ENCODE data around the gene CAPN8.
A peak's percentile ranks its signal among the peaks of the same experiment; 100 is the strongest.

The CAPN8 gene

GRCh38 chr1:223702735-223703667, 37.5 kb upstream of the CAPN8 start:
- no peak for DNase-seq

- peak; percentile 72 for DNase-seq
Observed at GRCh38 chr1:223700942-223701637, 35.6 kb upstream of the CAPN8 start.

- no peak for DNase-seq
Observed at GRCh38 chr1:223700388-223700918, 35.0 kb upstream of the CAPN8 start.

- no peak for DNase-seq
Observed at GRCh38 chr1:223695941-223696340, 30.4 kb upstream of the CAPN8 start.

GRCh38 chr1:223695014-223695548, 29.6 kb upstream of the CAPN8 start:
- no peak for DNase-seq

GRCh38 chr1:223691121-223691520, 25.6 kb upstream of the CAPN8 start:
- no peak for DNase-seq

GRCh38 chr1:223684488-223684792, 18.9 kb upstream of the CAPN8 start:
- no peak for DNase-seq

- peak; percentile 64 for DNase-seq
Observed at GRCh38 chr1:223683586-223684487, 18.3 kb upstream of the CAPN8 start.

- DNase-seq = no peak
Observed at GRCh38 chr1:223682502-223682901, 17.0 kb upstream of the CAPN8 start.

- no peak for DNase-seq
Observed at GRCh38 chr1:223680188-223680587, 14.7 kb upstream of the CAPN8 start.

GRCh38 chr1:223678841-223679240, 13.3 kb upstream of the CAPN8 start:
- DNase-seq = no peak

GRCh38 chr1:223674119-223674890, 8.8 kb upstream of the CAPN8 start:
- DNase-seq = no peak

- DNase-seq = no peak
Observed at GRCh38 chr1:223670458-223671159, 5.1 kb upstream of the CAPN8 start.

- DNase-seq = no peak
Observed at GRCh38 chr1:223669003-223669795, 3.7 kb upstream of the CAPN8 start.

- DNase-seq = no peak
Observed at GRCh38 chr1:223667484-223668182, 2.1 kb upstream of the CAPN8 start.

GRCh38 chr1:223664106-223664505, 1.4 kb downstream of the CAPN8 start:
- DNase-seq = no peak

GRCh38 chr1:223662943-223663342, 2.6 kb downstream of the CAPN8 start:
- no peak for DNase-seq

GRCh38 chr1:223659711-223660110, 5.8 kb downstream of the CAPN8 start:
- DNase-seq = no peak

- no peak for DNase-seq
Observed at GRCh38 chr1:223657978-223658377, 7.5 kb downstream of the CAPN8 start.

GRCh38 chr1:223654083-223654482, 11.4 kb downstream of the CAPN8 start:
- DNase-seq = no peak
